Natural killer cell (primary cell): Measurements from ENCODE around the gene IDH3B. TPM values are rescaled to one million over a fixed set of nuclear protein-coding genes. Genes with fewer than 3 reads are reported as not detected.

Experiments
- ATAC-seq, 3 donors: fragments of 150-1000 bp in 2 of 3; fragments of 200-7000 bp in 1 of 3; cut with Tn5 transposase; 1 replicate in 1 of 3; 2 replicates in 2 of 3; pipeline ENCODE4 v1.10.0; 2021; ENCODE audit warnings: mild to moderate bottlenecking in 2 of 3, moderate library complexity in 2 of 3
- DNase-seq, 2 donors: peaks; one replicate each; pipeline versions ENCODE4 v3.0.0 to v3.0.0-alpha.2; 2013 to 2021; ENCODE audit warnings: mixed read lengths in 1 of 2
- H3K27ac ChIP-seq: one replicate; pipeline ENCODE4 v1.5.1; 2013; ENCODE audit warnings: mild to moderate bottlenecking, low read length
- H3K27me3 ChIP-seq: one replicate; pipeline ENCODE4 v1.6.1; 2013; ENCODE audit warnings: low read length; ENCODE audit not compliant: control insufficient read depth, insufficient read depth
- H3K36me3 ChIP-seq: one replicate; pipeline ENCODE4 v1.6.1; 2013; ENCODE audit warnings: low read length; ENCODE audit not compliant: control insufficient read depth, insufficient read depth
- H3K4me1 ChIP-seq: one replicate; pipeline ENCODE4 v1.6.1; 2013; ENCODE audit warnings: low read length; ENCODE audit not compliant: control insufficient read depth, insufficient read depth
- H3K4me3 ChIP-seq: one replicate; pipeline ENCODE4 v1.5.1; 2013; ENCODE audit warnings: low read length
- H3K9me3 ChIP-seq: one replicate; pipeline ENCODE4 v1.6.1; 2013; ENCODE audit warnings: low read length; ENCODE audit not compliant: control insufficient read depth, insufficient read depth
- H3K27ac Mint-ChIP-seq, 2 donors: one replicate each; pipeline ENCODE4 v1.8.0; 2022; ENCODE audit warnings: mild to moderate bottlenecking in 2 of 2, mixed read lengths in 2 of 2, moderate library complexity in 1 of 2
- H3K27me3 Mint-ChIP-seq, 2 donors: one replicate each; pipeline ENCODE4 v1.8.0; 2022; ENCODE audit warnings: low read depth in 2 of 2, mixed read lengths in 2 of 2
- H3K36me3 Mint-ChIP-seq: one replicate; pipeline ENCODE4 v1.8.0; 2022; ENCODE audit warnings: mixed read lengths
- H3K4me1 Mint-ChIP-seq, 2 donors: one replicate each; pipeline ENCODE4 v1.8.0; 2022; ENCODE audit warnings: mixed read lengths in 2 of 2
- H3K4me3 Mint-ChIP-seq: one replicate; pipeline ENCODE4 v1.8.0; 2022; ENCODE audit warnings: mild to moderate bottlenecking, moderate library complexity, mixed read lengths
- H3K9me3 Mint-ChIP-seq, 2 donors: one replicate each; pipeline ENCODE4 v1.8.0; 2022; ENCODE audit warnings: mixed read lengths in 2 of 2
- whole genome bisulfite sequencing: methylation state at CpG from one replicate; pipeline ENCODE4 v1.1.7; 2013; ENCODE audit warnings: missing lambda C conversion rate; ENCODE audit not compliant: insufficient coverage; 5-methylcytosine and 5-hydroxymethylcytosine counted together
- intact Hi-C: fragments of 100-400 bp; cut with micrococcal nuclease; formaldehyde crosslinking; loops from one replicate; pipeline ENCODE4 v1.14.2; 2022
- total RNA-seq, 4 donors: library from RNA; stranded (reverse); fragments of 120-200 nt in 1 of 4; gene quantifications; one replicate each; pipeline versions ENCODE4 v1.2.3 to v1.2.4, GENCODE V29; 2013 to 2022
- TF ChIP-seq, protein P1 (sequence below): fragments of 200-600 bp; IDR thresholded peaks from one replicate; pipeline ENCODE4 v1.8.0; 2022; ENCODE audit warnings: antibody characterized with exemption

IDH3B gene
- total RNA-seq, 3 donors from 2014 or later (not counting 1 experiment from before 2014, with no cell fraction given) = 149 to 161 (median 153) TPM

GRCh38 chr20:2708665-2709064 is 44.6 kb upstream of the IDH3B start:
- Histone ChIP-seq H3K36me3 (no peaks in the 10 kb centered on the region), H3K4me1 (peaks cover 3% of the 10 kb centered on the region), H3K4me3 (no peak overlapping the region), H3K27ac (no peak overlapping the region), H3K27me3 (no peaks in the 10 kb centered on the region), H3K9me3 (no peaks in the 10 kb centered on the region)
- ATAC-seq (no peak), DNase-seq (no peak)
- Mint-ChIP-seq H3K4me1 (no peaks in the 10 kb centered on the region), H3K27ac (no peak overlapping the region), H3K36me3 (no peaks in the 10 kb centered on the region), H3K4me3 (no peak overlapping the region), H3K27me3 (no peaks in the 10 kb centered on the region), H3K9me3 (no peaks in the 10 kb centered on the region)
- TF ChIP-seq, protein P1, sequence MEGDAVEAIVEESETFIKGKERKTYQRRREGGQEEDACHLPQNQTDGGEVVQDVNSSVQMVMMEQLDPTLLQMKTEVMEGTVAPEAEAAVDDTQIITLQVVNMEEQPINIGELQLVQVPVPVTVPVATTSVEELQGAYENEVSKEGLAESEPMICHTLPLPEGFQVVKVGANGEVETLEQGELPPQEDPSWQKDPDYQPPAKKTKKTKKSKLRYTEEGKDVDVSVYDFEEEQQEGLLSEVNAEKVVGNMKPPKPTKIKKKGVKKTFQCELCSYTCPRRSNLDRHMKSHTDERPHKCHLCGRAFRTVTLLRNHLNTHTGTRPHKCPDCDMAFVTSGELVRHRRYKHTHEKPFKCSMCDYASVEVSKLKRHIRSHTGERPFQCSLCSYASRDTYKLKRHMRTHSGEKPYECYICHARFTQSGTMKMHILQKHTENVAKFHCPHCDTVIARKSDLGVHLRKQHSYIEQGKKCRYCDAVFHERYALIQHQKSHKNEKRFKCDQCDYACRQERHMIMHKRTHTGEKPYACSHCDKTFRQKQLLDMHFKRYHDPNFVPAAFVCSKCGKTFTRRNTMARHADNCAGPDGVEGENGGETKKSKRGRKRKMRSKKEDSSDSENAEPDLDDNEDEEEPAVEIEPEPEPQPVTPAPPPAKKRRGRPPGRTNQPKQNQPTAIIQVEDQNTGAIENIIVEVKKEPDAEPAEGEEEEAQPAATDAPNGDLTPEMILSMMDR = no peak
- intact Hi-C loops = no loop called here
- 84% methylated on average over 9 of the region's 9 CpGs for WGBS

DNA sequence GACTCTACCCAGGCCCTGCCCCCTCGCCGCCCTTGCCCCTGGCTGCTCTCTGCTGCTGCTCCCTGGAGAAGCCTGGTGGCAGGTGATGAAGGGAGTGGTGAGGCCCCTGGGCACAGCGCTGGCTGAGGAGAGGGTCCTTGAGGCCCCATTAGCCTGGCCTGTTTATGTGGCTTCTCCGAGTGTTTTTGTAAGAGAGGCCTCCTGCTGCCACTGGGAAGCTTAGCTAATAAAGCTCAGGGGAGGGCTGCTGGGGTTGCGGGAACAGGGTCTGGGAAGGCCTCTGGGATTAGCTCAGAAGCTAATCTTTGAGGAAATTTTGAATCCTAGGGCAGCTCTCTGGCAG is 44.0 kb upstream of the IDH3B start:
- no peaks in the 10 kb centered on the region for H3K4me1 ChIP-seq
- no peak overlapping the region for H3K27ac ChIP-seq
- no peaks in the 10 kb centered on the region for H3K4me1 Mint-ChIP-seq
- no peak overlapping the region for H3K4me3 ChIP-seq
- WGBS = 95% methylated on average over 5 of the region's 5 CpGs
- no peak overlapping the region for H3K27ac Mint-ChIP-seq
- H3K9me3 Mint-ChIP-seq = no peaks in the 10 kb centered on the region
- no peaks in the 10 kb centered on the region for H3K27me3 Mint-ChIP-seq
- intact Hi-C loops = no loop called here
- H3K9me3 ChIP-seq = no peaks in the 10 kb centered on the region
- no peaks in the 10 kb centered on the region for H3K27me3 ChIP-seq
- DNase-seq (no peak), ATAC-seq (no peak)
- TF ChIP-seq, protein P1 = no peak
- no peak overlapping the region for H3K4me3 Mint-ChIP-seq
- H3K36me3 Mint-ChIP-seq = no peaks in the 10 kb centered on the region
- no peaks in the 10 kb centered on the region for H3K36me3 ChIP-seq

GRCh38 chr20:2707353-2708072 is 43.5 kb upstream of the IDH3B start:
- no peaks in the 10 kb centered on the region for H3K9me3 Mint-ChIP-seq
- Histone ChIP-seq H3K27ac (no peak overlapping the region), H3K36me3 (no peaks in the 10 kb centered on the region), H3K27me3 (no peaks in the 10 kb centered on the region), H3K4me3 (no peak overlapping the region), H3K4me1 (no peaks in the 10 kb centered on the region), H3K9me3 (no peaks in the 10 kb centered on the region)
- H3K36me3 Mint-ChIP-seq = no peaks in the 10 kb centered on the region
- ATAC-seq = no peak
- no peak for DNase-seq
- no peaks in the 10 kb centered on the region for H3K4me1 Mint-ChIP-seq
- intact Hi-C loops = no loop called here
- H3K4me3 Mint-ChIP-seq = no peak overlapping the region
- TF ChIP-seq, protein P1 = no peak
- H3K27ac Mint-ChIP-seq = no peak overlapping the region
- H3K27me3 Mint-ChIP-seq = no peaks in the 10 kb centered on the region
- WGBS = 80% methylated on average over 12 of the region's 12 CpGs
